ENCODE results near the gene RNF141.

The RNF141 gene

DNA sequence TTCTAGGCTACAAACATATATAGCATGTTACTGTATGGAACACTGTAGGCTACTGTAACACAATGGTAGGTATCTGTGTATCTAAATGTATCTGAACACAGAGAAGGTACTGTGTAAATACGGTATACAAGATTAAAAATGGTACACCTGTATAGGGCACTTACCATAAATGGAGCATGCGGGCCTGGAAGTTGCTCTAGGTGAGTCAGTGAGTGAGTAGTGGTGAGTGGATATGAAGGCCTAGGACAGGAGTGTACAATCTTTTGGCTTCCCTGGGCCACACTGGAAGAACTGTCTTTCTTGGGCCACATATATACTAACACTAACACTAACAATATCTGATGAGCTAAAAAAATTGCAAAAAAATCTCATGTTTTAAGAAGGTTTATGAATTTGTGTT, 21.4 kb downstream of the RNF141 start:
- no peak for DNase-seq

DNA sequence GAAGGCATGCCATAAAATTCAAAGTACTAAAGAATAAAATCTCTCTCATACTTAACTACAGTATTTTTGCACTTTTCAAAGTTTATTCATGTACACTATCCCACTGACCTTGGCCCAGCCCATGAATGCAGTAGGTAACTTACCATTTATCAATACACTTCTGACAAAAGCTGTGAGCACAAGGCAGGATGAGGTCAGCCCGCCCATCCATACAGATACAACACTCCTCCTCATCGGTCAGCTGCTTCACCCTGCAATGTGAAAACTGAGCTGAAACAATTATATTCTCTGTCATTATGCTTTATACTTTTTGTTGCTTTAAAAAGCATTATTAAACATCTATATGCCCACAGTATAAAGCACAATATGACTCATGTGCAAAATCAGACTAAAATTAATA, 22.1 kb downstream of the RNF141 start:
- DNase-seq: no peak

DNA sequence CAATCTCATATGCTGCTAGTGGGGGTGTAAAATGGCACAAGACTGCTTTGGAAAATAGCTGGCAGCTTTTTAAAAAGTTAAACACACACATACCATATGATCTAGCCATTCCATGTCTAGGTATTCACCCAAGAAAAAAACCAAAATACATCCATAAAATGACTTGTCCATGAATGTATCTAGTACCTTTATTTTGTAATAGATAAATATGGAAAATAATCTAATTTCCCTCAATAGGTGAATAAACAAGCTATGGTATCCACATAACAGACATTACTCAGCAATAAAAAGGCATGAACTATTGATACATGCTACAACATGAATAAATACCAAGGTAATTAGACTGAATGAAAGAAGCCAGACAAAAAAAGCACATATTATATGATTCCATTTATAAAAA, 22.9 kb downstream of the RNF141 start:
- no peak for DNase-seq

- DNase-seq: no peak
Observed at GRCh38 chr11:10515418-10515817, 25.6 kb downstream of the RNF141 start.

DNA sequence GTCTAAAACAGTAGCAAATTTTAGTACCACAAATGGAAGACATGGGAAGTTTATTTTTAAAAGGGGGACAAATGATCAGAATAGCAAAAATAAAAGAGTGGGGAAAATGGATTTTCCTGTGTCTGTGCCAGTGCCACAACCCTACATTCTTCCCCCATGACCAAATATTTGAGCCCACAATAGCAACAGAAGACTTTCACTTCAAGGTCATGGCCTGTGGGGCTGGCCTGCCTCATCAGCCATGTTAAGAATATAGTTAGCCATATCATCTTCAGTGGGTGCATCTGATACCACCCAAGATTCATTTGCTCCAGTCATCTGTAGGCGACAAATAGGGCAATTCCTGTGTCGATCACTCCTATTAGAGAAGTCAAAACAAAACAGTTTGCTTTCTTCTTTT, 26.3 kb downstream of the RNF141 start:
- DNase-seq: no peak

GRCh38 chr11:10514202-10514601, 26.8 kb downstream of the RNF141 start:
- no peak for DNase-seq

DNA sequence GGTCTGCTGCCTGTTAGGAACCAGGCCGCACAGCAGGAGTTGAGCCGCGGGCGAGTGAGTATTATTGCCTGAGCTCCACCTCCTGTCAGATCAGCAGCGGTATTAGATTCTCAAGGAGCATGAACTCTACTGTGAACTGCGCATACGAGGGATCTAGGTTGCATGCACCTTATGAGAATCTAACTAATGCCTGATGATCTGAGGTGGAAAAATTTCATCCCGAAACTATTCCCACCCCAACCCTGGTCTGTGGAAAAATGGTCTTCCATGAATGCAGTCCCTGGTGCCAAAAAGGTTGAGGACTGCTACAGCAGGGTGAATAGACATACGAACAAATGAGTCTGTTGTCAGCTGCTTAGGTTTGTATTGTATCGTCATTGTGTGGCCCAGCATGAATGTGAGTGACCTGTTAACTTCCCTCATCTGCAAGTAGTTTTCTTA, 29.8 kb downstream of the RNF141 start:
- DNase-seq: no peak

DNA sequence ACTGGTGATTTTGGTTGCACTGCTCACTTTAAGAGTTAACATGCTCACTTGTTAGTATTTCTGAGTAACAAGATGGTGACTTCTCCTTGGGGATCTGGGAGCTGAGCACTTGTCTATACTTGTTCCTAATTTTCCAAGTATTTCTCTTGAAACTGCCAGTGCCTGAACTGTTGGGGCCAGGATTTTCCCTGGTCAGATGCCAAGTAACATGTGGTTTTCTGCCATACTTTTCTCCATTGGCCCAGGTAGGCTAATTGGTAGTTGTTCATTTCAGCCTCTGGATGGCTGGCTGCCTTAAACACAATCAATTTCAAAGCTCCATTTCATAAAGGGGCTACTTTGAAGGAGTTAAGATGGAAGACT, 35.0 kb downstream of the RNF141 start:
- no peak for DNase-seq

DNA sequence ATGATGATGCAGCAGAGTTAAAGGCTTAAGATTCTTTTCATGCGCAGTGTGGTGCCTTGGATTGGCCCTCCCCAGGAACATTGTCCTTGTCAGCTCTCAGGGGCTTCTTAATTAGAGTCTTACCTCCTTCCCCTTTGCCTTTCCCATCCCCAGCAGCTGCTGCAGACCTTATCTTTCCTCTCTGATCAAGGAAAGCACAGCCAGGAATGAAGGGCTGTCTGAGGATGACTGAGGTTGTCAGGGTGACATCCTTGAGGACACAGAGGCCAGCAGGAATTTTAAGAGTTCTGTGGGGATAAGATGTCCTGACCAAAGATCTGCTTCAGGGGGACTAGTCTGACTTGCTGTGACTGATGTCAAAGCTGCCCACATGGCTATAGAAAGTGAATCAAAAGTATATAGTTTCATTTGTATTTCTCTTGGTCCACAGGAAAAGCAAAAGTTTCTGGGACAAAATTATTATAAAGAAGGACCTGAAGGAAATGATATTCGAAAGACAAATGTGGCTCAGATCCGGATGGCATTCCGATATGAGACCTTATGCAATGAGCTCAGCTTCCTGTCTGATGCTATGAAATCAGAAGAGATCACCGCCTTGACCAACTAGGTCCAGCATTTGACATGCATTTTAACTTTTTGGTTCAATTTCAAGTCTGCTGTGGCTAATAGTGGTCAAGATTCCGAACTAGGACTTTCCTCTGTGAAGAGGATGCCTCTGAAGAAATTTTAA, 35.5 kb downstream of the RNF141 start:
- DNase-seq: no peak

- DNase-seq: no peak
Observed at GRCh38 chr11:10504490-10504889, 36.5 kb downstream of the RNF141 start.

DNA sequence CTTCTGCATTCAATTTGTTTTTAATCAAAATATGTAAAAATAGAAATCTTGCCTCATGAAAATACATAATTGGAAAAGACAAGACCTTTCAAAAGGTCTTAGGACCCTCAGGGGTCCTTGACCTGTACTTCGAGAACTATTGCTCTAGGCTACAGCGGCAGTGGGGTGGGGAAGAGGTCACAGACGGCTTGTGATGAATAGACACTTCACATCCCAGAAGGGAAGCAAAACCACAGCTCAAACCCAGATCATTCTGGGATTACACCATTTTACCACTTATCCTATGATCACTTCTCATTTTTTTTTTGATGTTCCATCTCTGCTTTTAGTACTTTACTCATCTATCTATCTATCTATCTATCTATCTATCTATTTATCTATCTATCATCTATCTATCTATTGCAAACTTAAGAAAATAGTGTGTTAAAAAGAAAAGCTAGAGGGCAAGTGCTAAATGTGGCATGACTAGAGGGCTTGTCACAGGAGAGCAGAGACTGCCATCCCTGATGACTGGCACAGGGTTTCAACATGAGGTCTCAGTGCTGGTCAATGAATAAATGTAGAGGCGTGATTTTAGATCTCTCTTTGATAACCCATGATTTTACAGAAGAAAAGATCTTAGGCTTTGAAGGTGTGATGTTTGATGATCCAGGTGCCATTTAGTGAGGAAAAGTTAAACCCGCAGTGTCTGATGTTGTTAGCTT, 37.1 kb downstream of the RNF141 start:
- no peak for DNase-seq

DNA sequence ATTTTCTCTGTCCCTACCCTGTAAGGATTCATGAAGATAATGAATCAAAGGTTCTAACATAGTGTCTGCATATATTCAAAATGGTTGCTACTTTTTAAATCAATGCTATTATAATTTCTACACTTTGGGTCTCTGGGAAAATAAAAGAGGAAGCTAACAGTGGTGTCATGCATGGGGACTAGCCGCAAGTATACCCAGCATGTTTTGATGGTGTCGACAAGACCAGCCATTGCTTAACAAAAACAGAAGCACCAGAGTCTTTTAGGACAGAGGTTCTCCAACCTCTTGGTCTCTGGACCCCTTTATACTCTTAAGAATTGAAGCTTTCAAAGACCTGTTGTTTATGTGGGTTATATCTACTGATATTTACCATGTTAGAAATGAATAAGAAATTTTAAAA, 37.8 kb downstream of the RNF141 start:
- no peak for DNase-seq

GRCh38 chr11:10502770-10503169, 38.2 kb downstream of the RNF141 start:
- no peak for DNase-seq

- DNase-seq: no peak
Observed at GRCh38 chr11:10502065-10502680, 38.8 kb downstream of the RNF141 start.

GRCh38 chr11:10500757-10501684, 40.0 kb downstream of the RNF141 start:
- no peak for DNase-seq

DNA sequence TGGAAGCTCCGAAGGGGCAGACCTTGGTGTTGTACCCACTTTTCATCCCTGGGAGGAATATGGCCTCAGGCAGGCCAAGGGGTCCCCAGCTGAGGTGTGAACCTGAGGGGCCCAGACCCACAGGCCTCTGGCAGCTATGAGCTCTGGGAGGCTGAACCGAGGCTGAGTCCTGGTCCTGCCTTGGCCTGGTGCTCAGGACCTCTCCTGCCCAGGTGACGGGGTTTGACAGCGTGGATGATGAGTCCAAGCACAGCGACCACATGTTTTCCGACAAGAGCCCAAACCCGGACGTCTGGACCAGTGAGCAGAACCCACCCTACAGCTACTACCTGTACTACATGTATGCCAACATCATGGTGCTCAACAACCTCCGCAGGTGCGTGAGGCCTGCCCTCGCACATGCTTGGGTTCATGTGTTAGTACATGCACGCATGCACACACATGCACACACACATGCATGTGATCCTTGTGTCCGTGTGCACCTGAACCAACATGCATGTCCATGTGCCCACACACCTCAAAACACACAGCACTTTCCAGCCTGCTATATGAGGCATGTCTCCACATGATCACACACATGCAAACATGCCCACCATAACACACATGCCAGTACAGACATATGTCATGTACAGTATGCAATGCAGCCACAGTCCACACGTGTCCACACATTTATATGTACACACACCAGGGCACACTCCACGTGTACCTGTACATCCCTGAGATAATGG, 40.9 kb downstream of the RNF141 start:
- no peak for DNase-seq

GRCh38 chr11:10499452-10499851, 41.5 kb downstream of the RNF141 start:
- DNase-seq: no peak

- no peak for DNase-seq
Observed at GRCh38 chr11:10498426-10499250, 42.3 kb downstream of the RNF141 start.

GRCh38 chr11:10498022-10498400, 43.0 kb downstream of the RNF141 start:
- no peak for DNase-seq

- no peak for DNase-seq
Observed at GRCh38 chr11:10497371-10498021, 43.5 kb downstream of the RNF141 start.

Data from CD4-positive, alpha-beta T cell treated with Interleukin-12 subunit alpha and Interleukin-12 subunit beta, for 1 hour (primary cell).